ENCODE measurements around the gene SNX7. TPM values are rescaled to one million over a fixed set of nuclear protein-coding genes. Genes with fewer than 3 reads are reported as not detected.

The SNX7 gene
- total RNA-seq, 4 donors from 2014 or later = 3.4 to 14.6 (median 13.0) TPM

DNA sequence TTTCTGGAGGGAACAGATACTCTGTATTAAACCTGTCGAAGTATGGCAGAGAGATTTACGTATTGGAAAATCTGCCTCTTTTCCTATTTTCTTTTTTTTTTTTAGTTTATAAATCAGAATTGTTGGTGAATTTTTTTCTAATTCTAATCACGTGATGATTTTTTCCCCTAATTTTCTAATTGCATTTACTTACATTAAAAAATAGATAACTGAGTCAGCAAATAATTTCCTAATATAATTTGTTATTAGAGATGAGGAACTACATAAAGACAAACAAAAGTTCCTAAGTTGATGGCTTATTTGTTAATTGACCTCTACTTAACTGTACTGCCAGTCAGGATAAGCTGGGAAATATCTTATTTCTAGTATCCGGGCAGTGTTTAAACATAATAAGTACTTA lies 34.6 kb downstream of the SNX7 start:
- H3K4me3 ChIP-seq = no peak overlapping the region
- no peaks in the 10 kb centered on the region for H3K27me3 ChIP-seq
- no peak for DNase-seq (ENCODE audit: low spot score in 2 of 2)
- no peak overlapping the region for H3K27ac ChIP-seq
- H3K4me1 ChIP-seq = no peaks in the 10 kb centered on the region
- H3K36me3 ChIP-seq = peaks cover 11% of the 10 kb centered on the region
- TF ChIP-seq POLR2AphosphoS5 (IDR thresholded peaks at IDR 0.05) = no peak
- TF ChIP-seq, protein P1, sequence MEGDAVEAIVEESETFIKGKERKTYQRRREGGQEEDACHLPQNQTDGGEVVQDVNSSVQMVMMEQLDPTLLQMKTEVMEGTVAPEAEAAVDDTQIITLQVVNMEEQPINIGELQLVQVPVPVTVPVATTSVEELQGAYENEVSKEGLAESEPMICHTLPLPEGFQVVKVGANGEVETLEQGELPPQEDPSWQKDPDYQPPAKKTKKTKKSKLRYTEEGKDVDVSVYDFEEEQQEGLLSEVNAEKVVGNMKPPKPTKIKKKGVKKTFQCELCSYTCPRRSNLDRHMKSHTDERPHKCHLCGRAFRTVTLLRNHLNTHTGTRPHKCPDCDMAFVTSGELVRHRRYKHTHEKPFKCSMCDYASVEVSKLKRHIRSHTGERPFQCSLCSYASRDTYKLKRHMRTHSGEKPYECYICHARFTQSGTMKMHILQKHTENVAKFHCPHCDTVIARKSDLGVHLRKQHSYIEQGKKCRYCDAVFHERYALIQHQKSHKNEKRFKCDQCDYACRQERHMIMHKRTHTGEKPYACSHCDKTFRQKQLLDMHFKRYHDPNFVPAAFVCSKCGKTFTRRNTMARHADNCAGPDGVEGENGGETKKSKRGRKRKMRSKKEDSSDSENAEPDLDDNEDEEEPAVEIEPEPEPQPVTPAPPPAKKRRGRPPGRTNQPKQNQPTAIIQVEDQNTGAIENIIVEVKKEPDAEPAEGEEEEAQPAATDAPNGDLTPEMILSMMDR (IDR thresholded peaks at IDR 0.05) = no peak
- TF ChIP-seq EP300 (IDR thresholded peaks at IDR 0.05) = no peak
- no peak for TF ChIP-seq POLR2A (IDR thresholded peaks at IDR 0.05)
- no peaks in the 10 kb centered on the region for H3K9me3 ChIP-seq
- 96% methylated on average over 4 of the region's 4 CpGs for WGBS

DNA sequence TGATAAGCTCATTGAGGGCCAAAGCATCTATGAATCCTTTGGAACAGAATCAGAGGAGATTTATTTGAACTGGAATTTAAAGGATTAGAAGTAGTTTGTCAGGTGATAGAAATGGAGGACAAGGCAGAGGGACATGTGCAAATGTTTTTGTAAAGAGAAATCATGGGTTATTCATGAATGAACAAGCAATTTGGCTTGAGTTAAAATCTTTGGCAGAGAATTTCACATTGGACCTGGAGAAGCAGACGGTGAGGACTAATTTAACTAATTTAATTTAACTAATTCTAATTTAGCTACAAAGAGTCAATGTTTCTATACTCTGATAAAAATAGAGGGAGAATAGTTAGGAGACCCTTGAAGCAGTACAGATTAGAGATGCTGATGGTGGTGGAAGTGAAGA lies 36.3 kb downstream of the SNX7 start:
- 65% methylated on average over 1 of the region's 1 CpG for WGBS
- Histone ChIP-seq H3K4me3 (no peak overlapping the region), H3K36me3 (no peaks in the 10 kb centered on the region), H3K27ac (no peak overlapping the region), H3K9me3 (no peaks in the 10 kb centered on the region), H3K27me3 (no peaks in the 10 kb centered on the region), H3K4me1 (no peaks in the 10 kb centered on the region)
- TF ChIP-seq, protein P1 (IDR thresholded peaks at IDR 0.05) = no peak
- TF ChIP-seq POLR2AphosphoS5 (IDR thresholded peaks at IDR 0.05) (no peak), POLR2A (IDR thresholded peaks at IDR 0.05) (no peak), EP300 (IDR thresholded peaks at IDR 0.05) (no peak)
- no peak for DNase-seq (ENCODE audit: low spot score in 2 of 2)

DNA sequence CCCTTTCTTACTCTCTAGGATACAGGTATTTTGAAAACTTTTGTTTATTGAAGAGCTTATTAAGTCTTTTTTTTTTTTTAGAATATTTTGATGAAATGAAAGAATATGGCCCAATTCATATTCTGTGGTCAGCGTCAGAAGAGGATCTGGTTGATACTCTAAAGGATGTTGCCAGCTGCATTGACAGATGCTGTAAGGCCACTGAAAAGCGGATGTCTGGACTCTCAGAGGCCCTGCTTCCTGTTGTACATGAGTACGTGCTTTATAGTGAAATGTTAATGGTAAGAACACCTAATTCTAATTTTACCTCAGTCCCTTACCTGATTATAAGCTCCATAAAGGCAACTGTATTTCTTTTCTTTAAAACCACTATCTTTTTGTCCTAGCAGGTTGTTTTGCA lies 37.1 kb downstream of the SNX7 start:
- Histone ChIP-seq H3K4me3 (no peak overlapping the region), H3K4me1 (no peaks in the 10 kb centered on the region), H3K27me3 (no peaks in the 10 kb centered on the region), H3K27ac (no peak overlapping the region), H3K9me3 (no peaks in the 10 kb centered on the region), H3K36me3 (no peaks in the 10 kb centered on the region)
- TF ChIP-seq, protein P1 (IDR thresholded peaks at IDR 0.05) = no peak
- TF ChIP-seq POLR2AphosphoS5 (IDR thresholded peaks at IDR 0.05) (no peak), POLR2A (IDR thresholded peaks at IDR 0.05) (no peak), EP300 (IDR thresholded peaks at IDR 0.05) (no peak)
- no peak for DNase-seq (ENCODE audit: low spot score in 2 of 2)
- WGBS = 92% methylated on average over 3 of the region's 3 CpGs

DNA sequence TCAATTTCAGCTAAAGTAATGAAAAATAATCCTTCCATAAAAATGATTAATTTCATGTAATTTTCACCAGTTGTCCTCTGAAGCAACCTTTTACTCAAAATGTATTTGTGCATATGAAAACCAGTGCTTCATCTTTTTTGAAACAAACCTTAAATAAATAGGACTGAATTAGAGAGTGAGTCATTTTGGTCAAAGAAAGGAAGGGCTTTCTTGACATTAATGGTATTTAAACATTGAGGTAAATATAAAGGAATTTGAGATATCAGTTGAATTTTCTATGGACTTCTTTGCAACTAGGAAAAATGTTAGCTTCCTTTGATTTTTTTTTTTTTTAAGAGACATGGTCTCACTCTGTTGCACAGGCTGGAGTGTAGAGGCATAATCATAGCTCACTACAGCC lies 38.7 kb downstream of the SNX7 start:
- DNase-seq (ENCODE audit: low spot score in 2 of 2) = no peak
- H3K27ac ChIP-seq = no peak overlapping the region
- H3K4me1 ChIP-seq = no peaks in the 10 kb centered on the region
- no peaks in the 10 kb centered on the region for H3K9me3 ChIP-seq
- H3K4me3 ChIP-seq = no peak overlapping the region
- no peaks in the 10 kb centered on the region for H3K27me3 ChIP-seq
- no peaks in the 10 kb centered on the region for H3K36me3 ChIP-seq
- TF ChIP-seq EP300 (IDR thresholded peaks at IDR 0.05) (no peak), POLR2A (IDR thresholded peaks at IDR 0.05) (no peak), POLR2AphosphoS5 (IDR thresholded peaks at IDR 0.05) (no peak)
- TF ChIP-seq, protein P1 (IDR thresholded peaks at IDR 0.05) = no peak

DNA sequence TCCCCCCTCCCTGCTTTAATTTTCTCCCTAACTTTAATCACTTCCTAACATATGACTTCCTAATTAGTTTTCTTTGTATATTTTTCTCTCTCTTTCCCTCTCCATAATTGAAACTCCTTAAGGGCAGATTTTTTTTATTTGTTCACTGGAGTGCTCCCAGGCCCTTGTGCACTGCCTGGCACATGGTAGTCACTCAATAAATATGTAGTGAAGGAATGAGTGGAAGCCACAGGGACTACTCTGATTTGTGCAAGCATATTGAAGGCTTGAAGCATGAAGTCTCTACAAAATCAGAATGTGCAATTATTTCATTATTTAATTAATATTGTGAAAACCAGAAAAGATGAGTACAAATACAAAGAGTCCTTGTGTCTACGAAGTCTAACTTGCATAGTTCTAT lies 41.5 kb downstream of the SNX7 start:
- 96% methylated on average over 1 of the region's 1 CpG for WGBS
- no peaks in the 10 kb centered on the region for H3K27me3 ChIP-seq
- H3K27ac ChIP-seq = no peak overlapping the region
- no peaks in the 10 kb centered on the region for H3K4me1 ChIP-seq
- no peak for DNase-seq (ENCODE audit: low spot score in 2 of 2)
- H3K9me3 ChIP-seq = no peaks in the 10 kb centered on the region
- H3K4me3 ChIP-seq = no peak overlapping the region
- TF ChIP-seq, protein P1 (IDR thresholded peaks at IDR 0.05) = no peak
- TF ChIP-seq EP300 (IDR thresholded peaks at IDR 0.05) = no peak
- H3K36me3 ChIP-seq = no peaks in the 10 kb centered on the region
